ENCODE data around the gene ANKRD30A.
"Not testable (repeated sequence)": the region's sequence is repeated elsewhere in the genome, so short reads cannot be mapped to it uniquely, and the experiment has no call there.

ANKRD30A gene, protein sequence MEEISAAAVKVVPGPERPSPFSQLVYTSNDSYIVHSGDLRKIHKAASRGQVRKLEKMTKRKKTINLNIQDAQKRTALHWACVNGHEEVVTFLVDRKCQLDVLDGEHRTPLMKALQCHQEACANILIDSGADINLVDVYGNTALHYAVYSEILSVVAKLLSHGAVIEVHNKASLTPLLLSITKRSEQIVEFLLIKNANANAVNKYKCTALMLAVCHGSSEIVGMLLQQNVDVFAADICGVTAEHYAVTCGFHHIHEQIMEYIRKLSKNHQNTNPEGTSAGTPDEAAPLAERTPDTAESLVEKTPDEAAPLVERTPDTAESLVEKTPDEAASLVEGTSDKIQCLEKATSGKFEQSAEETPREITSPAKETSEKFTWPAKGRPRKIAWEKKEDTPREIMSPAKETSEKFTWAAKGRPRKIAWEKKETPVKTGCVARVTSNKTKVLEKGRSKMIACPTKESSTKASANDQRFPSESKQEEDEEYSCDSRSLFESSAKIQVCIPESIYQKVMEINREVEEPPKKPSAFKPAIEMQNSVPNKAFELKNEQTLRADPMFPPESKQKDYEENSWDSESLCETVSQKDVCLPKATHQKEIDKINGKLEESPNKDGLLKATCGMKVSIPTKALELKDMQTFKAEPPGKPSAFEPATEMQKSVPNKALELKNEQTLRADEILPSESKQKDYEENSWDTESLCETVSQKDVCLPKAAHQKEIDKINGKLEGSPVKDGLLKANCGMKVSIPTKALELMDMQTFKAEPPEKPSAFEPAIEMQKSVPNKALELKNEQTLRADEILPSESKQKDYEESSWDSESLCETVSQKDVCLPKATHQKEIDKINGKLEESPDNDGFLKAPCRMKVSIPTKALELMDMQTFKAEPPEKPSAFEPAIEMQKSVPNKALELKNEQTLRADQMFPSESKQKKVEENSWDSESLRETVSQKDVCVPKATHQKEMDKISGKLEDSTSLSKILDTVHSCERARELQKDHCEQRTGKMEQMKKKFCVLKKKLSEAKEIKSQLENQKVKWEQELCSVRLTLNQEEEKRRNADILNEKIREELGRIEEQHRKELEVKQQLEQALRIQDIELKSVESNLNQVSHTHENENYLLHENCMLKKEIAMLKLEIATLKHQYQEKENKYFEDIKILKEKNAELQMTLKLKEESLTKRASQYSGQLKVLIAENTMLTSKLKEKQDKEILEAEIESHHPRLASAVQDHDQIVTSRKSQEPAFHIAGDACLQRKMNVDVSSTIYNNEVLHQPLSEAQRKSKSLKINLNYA (N-terminal part only)

GRCh38 chr10:37125191-37125732 is at the start of gene ANKRD30A:
Gene ANKRD30A (plus strand): TSS chr10:37125598. CDS start chr10:37125788, 190 bp downstream.
- Mint-ChIP-seq H3K27me3 (no peaks in the 10 kb centered on the region), H3K4me1 (ENCODE audit: low read depth) (no peaks in the 10 kb centered on the region), H3K9me3 (peaks cover 13% of the 10 kb centered on the region), H3K4me3 (no peak within 1 kb of the TSS), H3K36me3 (ENCODE audit: low read depth) (no peaks in the 10 kb centered on the region), H3K27ac (no peak within 1 kb of the TSS)
- DNase-seq, result no peak

DNA sequence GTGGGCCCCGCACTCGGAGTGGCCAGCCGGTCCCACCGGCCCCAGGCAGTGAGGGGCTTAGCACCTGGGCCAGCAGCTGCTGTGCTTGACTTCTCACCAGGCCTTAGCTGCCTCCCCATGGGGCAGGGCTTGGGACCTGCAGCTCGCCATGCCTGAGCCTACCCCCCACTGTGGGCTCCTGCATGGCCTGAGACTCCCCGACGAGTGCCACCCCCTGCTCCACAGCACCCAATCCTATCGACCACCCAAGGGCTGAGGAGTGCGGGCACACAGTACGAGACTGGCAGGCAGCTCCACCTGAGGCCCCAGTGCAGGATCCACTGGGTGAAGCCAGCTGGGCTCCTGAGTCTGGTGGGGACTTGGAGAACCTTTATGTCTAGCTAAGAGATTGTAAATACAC is 49.3 kb upstream of the ANKRD30A start:
- not testable (repeated sequence) for H3K4me3 Mint-ChIP-seq; DNase-seq; H3K27me3 Mint-ChIP-seq; H3K36me3 Mint-ChIP-seq (ENCODE audit: low read depth); H3K4me1 Mint-ChIP-seq (ENCODE audit: low read depth); H3K27ac Mint-ChIP-seq
- H3K9me3 Mint-ChIP-seq, result peaks cover 15% of the 10 kb centered on the region

GRCh38 chr10:37095792-37096573 is 29.4 kb upstream of the ANKRD30A start:
- Mint-ChIP-seq H3K9me3 (peaks cover 36% of the 10 kb centered on the region), H3K36me3 (ENCODE audit: low read depth) (no peaks in the 10 kb centered on the region), H3K4me1 (ENCODE audit: low read depth) (no peaks in the 10 kb centered on the region), H3K27me3 (no peaks in the 10 kb centered on the region), H3K4me3 (no peak overlapping the region), H3K27ac (no peak overlapping the region)
- DNase-seq, result no peak

- Mint-ChIP-seq H3K9me3 (peaks cover 23% of the 10 kb centered on the region), H3K27ac (no peak overlapping the region), H3K36me3 (ENCODE audit: low read depth) (no peaks in the 10 kb centered on the region), H3K4me3 (no peak overlapping the region), H3K4me1 (ENCODE audit: low read depth) (no peaks in the 10 kb centered on the region), H3K27me3 (no peaks in the 10 kb centered on the region)
- no peak for DNase-seq
Measured at GRCh38 chr10:37101261-37101660, 24.1 kb upstream of the ANKRD30A start.

- no peak for DNase-seq
- peaks cover 24% of the 10 kb centered on the region for H3K9me3 Mint-ChIP-seq
- no peak overlapping the region for H3K27ac Mint-ChIP-seq
- H3K36me3 Mint-ChIP-seq (ENCODE audit: low read depth), result no peaks in the 10 kb centered on the region
- H3K4me1 Mint-ChIP-seq (ENCODE audit: low read depth), result no peaks in the 10 kb centered on the region
- no peaks in the 10 kb centered on the region for H3K27me3 Mint-ChIP-seq
- H3K4me3 Mint-ChIP-seq, result no peak overlapping the region
Measured at GRCh38 chr10:37109000-37109399, 16.4 kb upstream of the ANKRD30A start.

DNA sequence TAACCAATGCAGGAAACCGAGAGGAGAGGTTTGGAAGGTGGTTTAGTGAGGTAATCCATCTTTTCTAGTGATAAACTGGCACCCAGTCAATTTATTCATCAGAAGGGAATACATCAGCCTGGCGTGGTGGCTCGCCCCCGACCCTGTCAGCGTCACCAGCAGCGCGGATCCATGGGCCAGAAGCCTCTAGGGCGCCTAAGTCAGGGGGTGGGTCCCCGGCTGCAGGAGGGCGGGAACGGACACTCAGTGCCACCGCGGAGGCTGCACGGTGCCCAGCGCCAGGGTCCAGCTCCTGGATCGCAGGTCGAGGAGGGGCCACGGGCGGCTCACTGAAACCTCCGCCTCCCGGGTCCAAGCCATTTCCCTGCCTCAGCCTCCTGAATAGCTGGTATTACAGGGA is 866 bp upstream of the ANKRD30A start:
- no peaks in the 10 kb centered on the region for H3K36me3 Mint-ChIP-seq (ENCODE audit: low read depth)
- H3K9me3 Mint-ChIP-seq, result peaks cover 8% of the 10 kb centered on the region
- no peak overlapping the region for H3K27ac Mint-ChIP-seq
- no peak for DNase-seq
- H3K4me1 Mint-ChIP-seq (ENCODE audit: low read depth), result no peaks in the 10 kb centered on the region
- H3K4me3 Mint-ChIP-seq, result no peak overlapping the region
- H3K27me3 Mint-ChIP-seq, result no peaks in the 10 kb centered on the region

- Mint-ChIP-seq H3K36me3 (ENCODE audit: low read depth) (no peaks in the 10 kb centered on the region), H3K4me1 (ENCODE audit: low read depth) (no peaks in the 10 kb centered on the region), H3K27me3 (no peaks in the 10 kb centered on the region), H3K4me3 (no peak overlapping the region), H3K9me3 (peaks cover 13% of the 10 kb centered on the region), H3K27ac (no peak overlapping the region)
- no peak for DNase-seq
Measured at GRCh38 chr10:37125921-37126320, 523 bp downstream of the ANKRD30A start.

DNA sequence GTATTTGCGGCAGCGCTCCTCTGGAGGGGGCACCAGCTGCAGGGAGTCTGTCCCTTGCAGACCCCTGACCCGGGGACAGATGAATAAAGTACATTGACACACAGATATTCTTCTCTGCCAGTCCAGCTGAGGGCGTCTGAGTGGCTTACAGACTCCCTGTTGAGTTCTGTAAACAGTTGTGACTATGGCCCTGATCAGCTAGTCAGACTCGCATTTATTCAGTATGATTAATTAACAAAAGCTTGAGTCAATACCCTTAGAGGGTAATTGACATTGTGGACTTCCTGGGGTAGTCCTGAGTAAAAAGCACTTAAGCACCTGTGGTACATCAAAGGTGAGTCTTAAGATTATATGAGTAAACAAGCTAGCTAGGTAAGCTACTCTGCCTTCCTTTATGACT is 21.0 kb downstream of the ANKRD30A start:
- Mint-ChIP-seq H3K27ac (no peak overlapping the region), H3K27me3 (no peaks in the 10 kb centered on the region), H3K4me3 (no peak overlapping the region), H3K36me3 (ENCODE audit: low read depth) (no peaks in the 10 kb centered on the region), H3K9me3 (peaks cover 13% of the 10 kb centered on the region), H3K4me1 (ENCODE audit: low read depth) (no peaks in the 10 kb centered on the region)
- no peak for DNase-seq

DNA sequence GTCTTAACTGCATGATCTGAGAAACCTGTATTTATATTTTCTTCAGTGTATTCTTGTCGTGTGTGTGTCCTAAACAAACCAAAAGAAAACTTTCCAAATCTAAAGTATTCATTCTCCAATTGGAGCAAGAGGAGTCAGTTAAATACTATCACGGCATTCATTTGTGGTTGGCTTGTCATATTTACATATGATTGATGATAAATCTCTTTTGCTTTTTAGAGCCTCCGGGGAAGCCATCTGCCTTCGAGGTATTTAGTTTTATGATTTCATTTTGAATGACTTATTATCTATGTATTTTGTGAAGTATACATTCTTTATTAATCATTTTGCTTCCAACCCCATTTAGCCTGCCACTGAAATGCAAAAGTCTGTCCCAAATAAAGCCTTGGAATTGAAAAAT is 37.0 kb downstream of the ANKRD30A start:
- not testable (repeated sequence) for H3K36me3 Mint-ChIP-seq (ENCODE audit: low read depth); H3K27ac Mint-ChIP-seq; H3K4me3 Mint-ChIP-seq; H3K9me3 Mint-ChIP-seq; DNase-seq; H3K4me1 Mint-ChIP-seq (ENCODE audit: low read depth); H3K27me3 Mint-ChIP-seq

DNA sequence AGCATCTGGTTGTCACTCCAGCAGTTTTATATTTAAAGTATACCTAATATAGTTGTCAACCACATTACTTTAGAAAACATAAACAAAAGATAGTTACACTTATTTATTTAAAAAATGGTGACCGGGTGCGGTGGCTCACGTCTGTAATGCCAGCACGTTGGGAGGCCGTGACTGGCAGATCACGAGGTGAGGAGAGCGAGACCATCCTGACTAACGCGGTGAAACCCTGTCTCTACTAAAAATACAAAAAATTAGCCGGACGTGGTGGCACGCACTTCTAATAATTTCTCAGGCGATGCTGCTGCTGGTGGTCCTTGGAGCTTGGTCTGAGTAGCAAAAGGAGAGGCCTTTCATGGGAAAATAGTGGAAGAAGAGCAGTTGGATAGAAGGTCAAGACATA is 46.5 kb downstream of the ANKRD30A start:
- H3K9me3 Mint-ChIP-seq; H3K4me3 Mint-ChIP-seq; DNase-seq; H3K4me1 Mint-ChIP-seq (ENCODE audit: low read depth); H3K27ac Mint-ChIP-seq; H3K27me3 Mint-ChIP-seq; H3K36me3 Mint-ChIP-seq (ENCODE audit: low read depth): not testable (repeated sequence)

GRCh38 chr10:37178296-37178695 is 52.9 kb downstream of the ANKRD30A start:
- H3K4me1 Mint-ChIP-seq (ENCODE audit: low read depth); H3K36me3 Mint-ChIP-seq (ENCODE audit: low read depth); H3K27me3 Mint-ChIP-seq; DNase-seq; H3K9me3 Mint-ChIP-seq; H3K4me3 Mint-ChIP-seq; H3K27ac Mint-ChIP-seq: not testable (repeated sequence)

DNA sequence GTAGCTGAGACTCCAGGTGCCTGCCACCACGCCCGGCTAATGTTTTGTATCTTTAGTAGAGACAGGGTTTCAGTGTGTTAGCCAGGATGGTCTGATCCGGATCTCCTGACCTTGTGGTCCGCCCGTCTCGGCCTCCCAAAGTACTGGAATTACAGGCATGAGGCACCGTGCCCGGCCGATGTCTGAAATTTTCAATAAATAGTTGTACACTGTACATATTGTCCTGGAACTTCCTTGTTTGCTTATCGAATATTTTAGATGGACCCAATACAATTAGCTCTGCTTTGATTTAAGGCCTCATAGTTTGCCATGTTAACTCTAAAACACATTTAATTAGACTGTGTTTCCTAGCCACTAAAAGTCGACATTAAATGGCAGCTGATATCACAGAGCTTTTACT is 57.3 kb downstream of the ANKRD30A start:
- H3K27ac Mint-ChIP-seq; H3K36me3 Mint-ChIP-seq (ENCODE audit: low read depth); H3K4me3 Mint-ChIP-seq; H3K4me1 Mint-ChIP-seq (ENCODE audit: low read depth); H3K9me3 Mint-ChIP-seq; DNase-seq; H3K27me3 Mint-ChIP-seq: not testable (repeated sequence)

DNA sequence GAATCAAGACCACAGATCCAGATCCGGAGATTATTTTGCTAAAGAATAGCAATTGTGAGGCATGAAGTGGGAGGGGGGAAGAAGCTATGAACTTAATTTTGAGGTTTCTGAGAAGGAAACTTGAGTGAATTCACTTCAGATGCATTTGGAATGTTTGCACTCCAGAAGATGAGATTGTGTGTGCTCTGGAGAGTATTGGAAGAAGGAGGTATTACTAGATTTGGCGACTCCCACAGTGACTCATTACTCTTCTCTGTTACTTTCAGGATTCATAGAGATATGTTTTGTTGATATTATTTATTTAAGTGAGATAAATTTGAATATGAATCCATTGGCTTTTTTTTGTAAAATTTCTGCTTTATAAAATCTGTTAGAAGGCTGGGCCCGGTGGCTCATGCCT is 80.7 kb downstream of the ANKRD30A start:
- Mint-ChIP-seq H3K4me3 (no peak overlapping the region), H3K27me3 (no peaks in the 10 kb centered on the region), H3K27ac (no peak overlapping the region), H3K9me3 (peaks cover 30% of the 10 kb centered on the region), H3K4me1 (ENCODE audit: low read depth) (no peaks in the 10 kb centered on the region), H3K36me3 (ENCODE audit: low read depth) (no peaks in the 10 kb centered on the region)
- no peak for DNase-seq

GRCh38 chr10:37220866-37221265 is 95.5 kb downstream of the ANKRD30A start:
- Mint-ChIP-seq H3K4me3 (no peak overlapping the region), H3K36me3 (ENCODE audit: low read depth) (no peaks in the 10 kb centered on the region), H3K27ac (no peak overlapping the region), H3K4me1 (ENCODE audit: low read depth) (no peaks in the 10 kb centered on the region), H3K27me3 (no peaks in the 10 kb centered on the region), H3K9me3 (peaks cover 7% of the 10 kb centered on the region)
- DNase-seq, result no peak
